Peyer's patch (tissue), 4 donors: Measurements from ENCODE around the gene TADA2A. TPM values are rescaled to one million over a fixed set of nuclear protein-coding genes. Genes with fewer than 3 reads are reported as not detected.

Experiments
- DNase-seq, 3 donors: peaks; one replicate each; pipeline ENCODE4 v3.0.0-alpha.2; 2017 to 2019
- H3K27ac ChIP-seq, 4 donors: fragments of 200-600 bp; sonication (generic); one replicate each; pipeline ENCODE4 v1.5.1; 2016 to 2019
- H3K27me3 ChIP-seq, 2 donors: fragments of 200-600 bp; sonication (generic); one replicate each; pipeline ENCODE4 v1.5.1; 2019
- H3K36me3 ChIP-seq, 3 donors: fragments of 200-600 bp; sonication (generic); one replicate each; pipeline ENCODE4 v1.5.1; 2016 to 2019
- H3K4me1 ChIP-seq, 4 donors: fragments of 200-600 bp; sonication (generic); one replicate each; pipeline ENCODE4 v1.5.1; 2016 to 2019
- H3K4me3 ChIP-seq, 4 donors: fragments of 200-600 bp; sonication (generic); 1 replicate in 3 of 4; 2 replicates in 1 of 4; pipeline ENCODE4 v1.5.1; 2016 to 2019; ENCODE audit warnings: mild to moderate bottlenecking in 1 of 4
- H3K9me3 ChIP-seq, 4 donors: fragments of 200-600 bp; sonication (generic); one replicate each; pipeline ENCODE4 v1.5.1; 2016 to 2019; ENCODE audit warnings: mild to moderate bottlenecking in 1 of 4
- CTCF ChIP-seq, 6 experiments: fragments of 450-650 bp in 4 of 6; fragments of 200-600 bp in 2 of 6; sonication (generic) in 1 of 6; IDR thresholded peaks; one replicate each; pipeline ENCODE4 v1.5.1; 2017 to 2019; ENCODE audit warnings: antibody characterized with exemption in 6 of 6, mild to moderate bottlenecking in 3 of 6, moderate library complexity in 1 of 6
- POLR2A ChIP-seq, 2 donors: fragments of 450-650 bp; IDR thresholded peaks; one replicate each; pipeline ENCODE4 v1.5.1; 2017; ENCODE audit warnings: antibody characterized with exemption in 2 of 2, mild to moderate bottlenecking in 2 of 2, moderate library complexity in 2 of 2
- total RNA-seq, 4 donors: library from RNA; depleted of rRNA; stranded (reverse); fragments of >200 nt; gene quantifications; one replicate each; pipeline ENCODE4 v1.1.0, GENCODE V29; 2016

Gene TADA2A
- total RNA-seq, 4 donors from 2014 or later, result 25.7 to 80.9 (median 43.2) TPM

GRCh38 chr17:37413875-37414519 lies 7.3 kb downstream of the TADA2A start:
- H3K36me3 ChIP-seq, result peaks cover 0 to 77% (median 0%) of the 10 kb centered on the region in 3 donors
- no peak overlapping the region for H3K27ac ChIP-seq

GRCh38 chr17:37417852-37418251 lies 11.2 kb downstream of the TADA2A start:
- H3K4me3 ChIP-seq, result no peak overlapping the region
- H3K4me1 ChIP-seq, result no peaks in the 10 kb centered on the region
- no peaks in the 10 kb centered on the region for H3K27me3 ChIP-seq
- H3K27ac ChIP-seq, result no peak overlapping the region
- H3K9me3 ChIP-seq, result no peaks in the 10 kb centered on the region
- TF ChIP-seq POLR2A (IDR thresholded peaks at IDR 0.05), result no peak
- no peak for TF ChIP-seq CTCF (IDR thresholded peaks at IDR 0.05)
- peaks cover 0 to 73% (median 0%) of the 10 kb centered on the region in 3 donors for H3K36me3 ChIP-seq
- DNase-seq, result no peak

More at GRCh38 chr17:37413875-37414519, 7.3 kb downstream of the TADA2A start:
- H3K4me1 ChIP-seq, result no peaks in the 10 kb centered on the region
- no peak for TF ChIP-seq CTCF (IDR thresholded peaks at IDR 0.05)
- TF ChIP-seq POLR2A (IDR thresholded peaks at IDR 0.05), result no peak
- H3K9me3 ChIP-seq, result no peaks in the 10 kb centered on the region
- no peak for DNase-seq
- no peak overlapping the region for H3K4me3 ChIP-seq
- H3K27me3 ChIP-seq, result no peaks in the 10 kb centered on the region

GRCh38 chr17:37422971-37423625 lies 16.4 kb downstream of the TADA2A start:
- Histone ChIP-seq H3K27me3 (no peaks in the 10 kb centered on the region), H3K27ac (no peak overlapping the region), H3K9me3 (no peaks in the 10 kb centered on the region), H3K4me3 (no peak overlapping the region), H3K4me1 (no peaks in the 10 kb centered on the region), H3K36me3 (peaks cover 0 to 67% (median 0%) of the 10 kb centered on the region in 3 donors)
- no peak for TF ChIP-seq CTCF (IDR thresholded peaks at IDR 0.05)
- TF ChIP-seq POLR2A (IDR thresholded peaks at IDR 0.05), result no peak
- DNase-seq, result no peak

GRCh38 chr17:37425268-37425667 lies 18.6 kb downstream of the TADA2A start:
- Histone ChIP-seq H3K9me3 (no peaks in the 10 kb centered on the region), H3K27ac (no peak overlapping the region), H3K4me3 (no peak overlapping the region), H3K27me3 (no peaks in the 10 kb centered on the region), H3K4me1 (peaks cover 0 to 3% (median 0%) of the 10 kb centered on the region in 4 donors), H3K36me3 (peaks cover 0 to 59% (median 0%) of the 10 kb centered on the region in 3 donors)
- no peak for TF ChIP-seq CTCF (IDR thresholded peaks at IDR 0.05)
- TF ChIP-seq POLR2A (IDR thresholded peaks at IDR 0.05), result no peak
- no peak for DNase-seq

GRCh38 chr17:37429039-37429438 lies 22.4 kb downstream of the TADA2A start:
- peaks cover 0 to 4% (median 0%) of the 10 kb centered on the region in 4 donors for H3K4me1 ChIP-seq
- DNase-seq, result no peak
- H3K27me3 ChIP-seq, result no peaks in the 10 kb centered on the region
- TF ChIP-seq POLR2A (IDR thresholded peaks at IDR 0.05) (no peak), CTCF (IDR thresholded peaks at IDR 0.05) (no peak)
- H3K27ac ChIP-seq, result no peak overlapping the region
- H3K36me3 ChIP-seq, result peaks cover 0 to 63% (median 0%) of the 10 kb centered on the region in 3 donors
- no peak overlapping the region for H3K4me3 ChIP-seq
- H3K9me3 ChIP-seq, result no peaks in the 10 kb centered on the region
